ENCODE results near the gene PCDHGB1. TPM values are rescaled to one million over a fixed set of nuclear protein-coding genes. Genes with fewer than 3 reads are reported as not detected.
"Not testable (repeated sequence)": the region's sequence is repeated elsewhere in the genome, so short reads cannot be mapped to it uniquely, and the experiment has no call there.

The PCDHGB1 gene
- 0.14 TPM for total RNA-seq
- 0.11 TPM for polyA plus RNA-seq
- long read RNA-seq, donor 1: 0 reads
- long read RNA-seq, donor 2: 0 reads
- long read RNA-seq, donor 3: 0 reads
- long read RNA-seq, donor 4: 0 reads
- long read RNA-seq, donor 5, full-length matches to known transcripts: 2 of 2 reads
- long read RNA-seq, donor 5, partial matches to known transcripts: 0 of 2 reads
- long read RNA-seq, donor 5, other reads (novel, unspliced or antisense): 0 of 2 reads
- long read RNA-seq, donor 6: 0 reads
- long read RNA-seq, donor 7, partial matches to known transcripts: 0 of 1 reads
- long read RNA-seq, donor 7, other reads (novel, unspliced or antisense): 0 of 1 reads
- long read RNA-seq, donor 8: 0 reads
- long read RNA-seq, donor 9: 0 reads
- long read RNA-seq, donor 10: 0 reads

DNA sequence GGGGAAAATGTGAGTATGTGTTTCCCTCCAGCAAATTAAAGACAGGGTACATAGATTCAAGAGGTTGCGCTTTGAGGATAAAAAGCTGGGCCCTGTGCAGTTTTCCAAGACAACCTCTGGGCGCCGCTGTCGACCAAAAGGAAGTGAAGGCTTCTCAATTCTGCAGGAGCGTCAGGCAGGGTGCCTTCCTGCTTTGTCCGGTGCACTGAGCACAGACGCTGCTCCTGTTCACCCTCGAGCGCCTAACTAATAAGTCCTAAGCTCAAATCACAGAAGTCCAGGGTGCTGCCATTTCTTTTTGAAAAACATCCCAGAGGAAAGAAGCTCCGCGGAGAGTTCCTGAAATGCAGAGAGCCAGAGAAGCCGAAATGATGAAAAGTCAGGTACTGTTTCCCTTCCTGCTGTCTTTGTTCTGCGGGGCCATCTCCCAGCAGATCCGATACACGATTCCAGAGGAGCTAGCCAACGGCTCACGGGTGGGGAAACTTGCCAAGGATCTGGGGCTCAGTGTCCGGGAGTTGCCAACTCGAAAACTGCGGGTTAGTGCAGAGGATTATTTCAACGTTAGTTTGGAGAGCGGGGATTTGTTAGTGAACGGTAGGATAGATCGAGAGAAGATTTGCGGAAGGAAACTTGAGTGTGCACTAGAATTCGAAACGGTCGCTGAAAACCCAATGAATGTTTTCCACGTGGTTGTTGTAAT, at the start of gene PCDHGB1:
TSS of gene PCDHGB1 (plus strand) at position 183 of the 703 bp plus-strand sequence. CDS start at position 345, 162 bp downstream.
- WGBS: 34% methylated on average over 29 of the region's 29 CpGs
- DNase-seq (ENCODE audit: low read depth in 6 of 9, low spot score in 9 of 9): peak in 2 of 9 donors; percentile 18 to 43
- Histone ChIP-seq H3K4me3 (ENCODE audit: low read length in 2 of 2) (no peak within 1 kb of the TSS), H3K27me3 (ENCODE audit: control insufficient read depth in 2 of 2, insufficient read depth in 1 of 2, low read length in 1 of 2) (peaks cover 0 to 32% of the 10 kb centered on the region in 2 donors), H3K9me3 (ENCODE audit: control insufficient read depth in 2 of 2, insufficient read depth in 1 of 2, low read length in 1 of 2) (peaks cover 4 to 26% of the 10 kb centered on the region in 2 donors), H3K36me3 (ENCODE audit: control insufficient read depth in 2 of 2, insufficient read depth in 2 of 2, low read length in 1 of 2) (no peaks in the 10 kb centered on the region), H3K27ac (ENCODE audit: low read depth in 1 of 2, low read length in 1 of 2) (no peak within 1 kb of the TSS), H3K4me1 (ENCODE audit: control insufficient read depth in 2 of 2, insufficient read depth in 2 of 2, low read length in 2 of 2) (no peaks in the 10 kb centered on the region)

DNA sequence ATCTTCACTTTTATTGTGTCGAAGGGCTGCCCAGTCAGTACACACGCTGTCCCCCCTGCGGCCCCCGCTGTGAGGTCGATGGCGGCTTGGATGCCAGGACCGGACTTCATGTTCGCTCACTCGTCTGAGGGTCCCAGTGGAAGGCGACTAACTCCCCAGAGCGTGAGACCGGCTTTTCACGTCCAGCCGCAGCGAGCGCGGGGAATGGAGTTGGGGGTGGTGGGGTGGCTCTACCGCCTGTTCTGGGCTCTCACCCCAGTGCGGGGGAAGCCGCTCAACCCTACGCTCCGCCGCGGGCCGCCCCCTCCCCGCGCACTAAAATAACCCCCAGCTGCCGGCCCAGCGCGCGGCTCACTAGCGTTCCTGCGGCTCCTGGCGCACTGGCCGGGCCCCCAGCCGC, 46.1 kb upstream of the PCDHGB1 start, which contains the start of gene SLC25A2:
TSS of gene SLC25A2 (minus strand) at position 294 of the 400 bp plus-strand sequence. CDS start at position 110, 184 bp downstream.
- Histone ChIP-seq H3K36me3 (ENCODE audit: control insufficient read depth in 2 of 2, insufficient read depth in 2 of 2, low read length in 1 of 2) (no peaks in the 10 kb centered on the region), H3K9me3 (ENCODE audit: control insufficient read depth in 2 of 2, insufficient read depth in 1 of 2, low read length in 1 of 2) (peaks cover 5 to 40% of the 10 kb centered on the region in 2 donors), H3K27me3 (ENCODE audit: control insufficient read depth in 2 of 2, insufficient read depth in 1 of 2, low read length in 1 of 2) (no peaks in the 10 kb centered on the region), H3K27ac (ENCODE audit: low read depth in 1 of 2, low read length in 1 of 2) (no peak within 1 kb of the TSS), H3K4me1 (ENCODE audit: control insufficient read depth in 2 of 2, insufficient read depth in 2 of 2, low read length in 2 of 2) (no peaks in the 10 kb centered on the region), H3K4me3 (ENCODE audit: low read length in 2 of 2) (no peak within 1 kb of the TSS)
- WGBS: 77% methylated on average over 36 of the region's 36 CpGs
- no peak for DNase-seq (ENCODE audit: low read depth in 6 of 9, low spot score in 9 of 9)

DNA sequence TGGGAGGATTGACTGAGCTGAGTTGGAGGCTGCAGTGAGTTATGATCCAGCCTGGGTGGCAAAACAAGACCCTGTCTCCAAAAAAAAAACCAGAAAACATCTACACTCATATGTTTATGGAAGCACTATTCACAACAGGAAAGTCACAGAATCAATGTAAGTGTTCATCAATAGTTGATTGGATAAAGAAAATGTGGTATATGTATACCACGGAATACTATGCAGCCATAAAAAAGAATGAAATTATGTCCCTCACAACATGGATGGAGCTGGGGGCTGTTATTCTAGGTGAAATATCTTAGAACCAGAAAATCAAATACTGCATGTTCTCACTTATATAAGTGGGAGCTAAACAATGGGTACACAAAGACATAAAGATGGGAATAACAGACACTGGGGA, 43.3 kb upstream of the PCDHGB1 start:
- Histone ChIP-seq H3K4me1 (ENCODE audit: control insufficient read depth in 2 of 2, insufficient read depth in 2 of 2, low read length in 2 of 2) (no peaks in the 10 kb centered on the region), H3K36me3 (ENCODE audit: control insufficient read depth in 2 of 2, insufficient read depth in 2 of 2, low read length in 1 of 2) (no peaks in the 10 kb centered on the region), H3K4me3 (ENCODE audit: low read length in 2 of 2) (no peak overlapping the region), H3K9me3 (ENCODE audit: control insufficient read depth in 2 of 2, insufficient read depth in 1 of 2, low read length in 1 of 2) (peaks cover 6 to 34% of the 10 kb centered on the region in 2 donors), H3K27ac (ENCODE audit: low read depth in 1 of 2, low read length in 1 of 2) (no peak overlapping the region), H3K27me3 (ENCODE audit: control insufficient read depth in 2 of 2, insufficient read depth in 1 of 2, low read length in 1 of 2) (no peaks in the 10 kb centered on the region)
- no peak for DNase-seq (ENCODE audit: low read depth in 6 of 9, low spot score in 9 of 9)
- 98% methylated on average over 1 of the region's 1 CpG for WGBS

DNA sequence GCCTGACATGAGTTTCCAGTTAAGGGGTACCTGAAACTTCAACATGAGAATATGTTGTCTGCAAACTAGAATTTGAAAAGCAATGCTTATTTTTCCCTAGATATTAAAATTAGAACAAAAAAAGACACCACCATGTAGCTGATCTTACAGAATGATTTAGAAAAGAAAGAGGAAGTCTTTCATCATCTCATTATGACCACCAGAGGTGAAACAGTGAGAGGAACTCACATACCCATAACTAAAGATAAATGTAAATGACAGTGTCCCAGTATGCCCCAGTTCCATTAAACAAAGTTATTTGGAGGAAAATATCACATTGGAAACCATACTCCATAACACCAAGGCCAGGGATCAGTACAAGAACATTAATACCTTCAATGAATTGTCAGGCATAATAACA, 36.2 kb upstream of the PCDHGB1 start:
- no peak overlapping the region for H3K27ac ChIP-seq (ENCODE audit: low read depth in 1 of 2, low read length in 1 of 2)
- H3K36me3 ChIP-seq (ENCODE audit: control insufficient read depth in 2 of 2, insufficient read depth in 2 of 2, low read length in 1 of 2): peaks cover 0 to 3% of the 10 kb centered on the region in 2 donors
- no peak for DNase-seq (ENCODE audit: low read depth in 6 of 9, low spot score in 9 of 9)
- peaks cover 1 to 21% of the 10 kb centered on the region in 2 donors for H3K9me3 ChIP-seq (ENCODE audit: control insufficient read depth in 2 of 2, insufficient read depth in 1 of 2, low read length in 1 of 2)
- no peaks in the 10 kb centered on the region for H3K4me1 ChIP-seq (ENCODE audit: control insufficient read depth in 2 of 2, insufficient read depth in 2 of 2, low read length in 2 of 2)
- no peak overlapping the region for H3K4me3 ChIP-seq (ENCODE audit: low read length in 2 of 2)
- no peaks in the 10 kb centered on the region for H3K27me3 ChIP-seq (ENCODE audit: control insufficient read depth in 2 of 2, insufficient read depth in 1 of 2, low read length in 1 of 2)

DNA sequence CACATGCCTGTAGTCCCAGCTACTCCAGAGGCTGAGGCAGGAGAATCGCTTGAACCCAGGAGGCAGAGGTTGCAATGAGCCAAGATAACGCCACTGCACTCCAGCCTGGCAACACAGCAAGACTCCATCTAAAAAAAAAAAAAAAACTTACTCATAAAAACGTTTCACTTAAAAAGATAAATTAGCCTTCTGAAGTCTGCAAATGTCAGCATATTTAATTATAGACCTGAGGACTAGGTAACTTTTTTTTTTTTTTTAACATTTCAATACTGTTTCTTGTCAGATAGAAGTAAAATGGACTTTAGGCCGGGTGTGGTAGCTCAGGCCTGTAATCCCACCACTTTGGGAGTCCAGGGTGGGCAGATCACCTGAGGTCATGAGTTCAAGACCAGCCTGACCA, 32.9 kb upstream of the PCDHGB1 start:
- not testable (repeated sequence) for H3K36me3 ChIP-seq (ENCODE audit: control insufficient read depth in 2 of 2, insufficient read depth in 2 of 2, low read length in 1 of 2); H3K27me3 ChIP-seq (ENCODE audit: control insufficient read depth in 2 of 2, insufficient read depth in 1 of 2, low read length in 1 of 2); H3K27ac ChIP-seq (ENCODE audit: low read depth in 1 of 2, low read length in 1 of 2); DNase-seq (ENCODE audit: low read depth in 6 of 9, low spot score in 9 of 9); H3K4me1 ChIP-seq (ENCODE audit: control insufficient read depth in 2 of 2, insufficient read depth in 2 of 2, low read length in 2 of 2); H3K4me3 ChIP-seq (ENCODE audit: low read length in 2 of 2)
- H3K9me3 ChIP-seq (ENCODE audit: control insufficient read depth in 2 of 2, insufficient read depth in 1 of 2, low read length in 1 of 2): peaks cover 5 to 37% of the 10 kb centered on the region in 2 donors
- WGBS: 94% methylated on average over 4 of the region's 4 CpGs

DNA sequence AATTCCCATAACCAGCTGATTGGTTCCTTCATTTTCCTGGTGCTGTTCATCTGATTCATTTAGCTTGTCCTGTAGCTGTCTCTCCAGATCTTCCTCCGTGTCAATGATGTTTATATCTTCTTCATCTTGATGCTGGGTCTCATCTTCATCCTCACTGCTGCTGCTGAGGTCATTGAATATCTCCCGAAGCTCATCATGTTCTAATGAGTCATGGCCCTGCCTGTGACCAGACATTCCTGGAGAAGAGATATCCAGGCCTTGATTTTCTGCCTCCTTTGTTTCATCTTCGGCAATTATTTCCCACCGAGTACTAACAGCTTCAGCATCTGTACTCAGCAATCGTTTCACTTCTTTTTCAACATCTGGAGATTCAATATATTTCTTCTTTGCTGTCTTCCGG, 30.7 kb upstream of the PCDHGB1 start:
- WGBS: 99% methylated on average over 6 of the region's 6 CpGs
- H3K9me3 ChIP-seq (ENCODE audit: control insufficient read depth in 2 of 2, insufficient read depth in 1 of 2, low read length in 1 of 2): peaks cover 5 to 31% of the 10 kb centered on the region in 2 donors
- H3K27ac ChIP-seq (ENCODE audit: low read depth in 1 of 2, low read length in 1 of 2): no peak overlapping the region
- H3K4me1 ChIP-seq (ENCODE audit: control insufficient read depth in 2 of 2, insufficient read depth in 2 of 2, low read length in 2 of 2): peaks cover 2 to 4% of the 10 kb centered on the region in 2 donors
- H3K27me3 ChIP-seq (ENCODE audit: control insufficient read depth in 2 of 2, insufficient read depth in 1 of 2, low read length in 1 of 2): no peaks in the 10 kb centered on the region
- peaks cover 4 to 9% of the 10 kb centered on the region in 2 donors for H3K36me3 ChIP-seq (ENCODE audit: control insufficient read depth in 2 of 2, insufficient read depth in 2 of 2, low read length in 1 of 2)
- no peak for DNase-seq (ENCODE audit: low read depth in 6 of 9, low spot score in 9 of 9)
- H3K4me3 ChIP-seq (ENCODE audit: low read length in 2 of 2): no peak overlapping the region

DNA sequence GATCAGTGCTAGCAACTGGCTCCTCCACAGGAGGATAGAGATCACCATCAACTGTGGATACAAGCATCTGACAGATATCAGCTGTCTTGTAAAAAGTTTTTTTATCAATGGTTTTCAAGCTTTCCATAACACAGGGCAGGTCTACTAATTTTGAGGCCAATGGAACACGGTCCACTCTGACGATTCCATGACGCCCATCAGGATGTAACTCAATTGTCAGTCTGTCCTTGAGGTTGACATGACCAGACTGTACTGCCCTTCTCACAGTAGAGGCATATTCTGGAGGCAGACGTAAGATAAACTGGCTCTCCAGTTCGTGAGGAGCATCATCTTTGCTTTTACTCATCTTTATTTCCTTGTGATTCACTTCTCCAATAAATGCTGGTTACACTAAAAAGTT, 30.2 kb upstream of the PCDHGB1 start:
- no peak for DNase-seq (ENCODE audit: low read depth in 6 of 9, low spot score in 9 of 9)
- H3K4me3 ChIP-seq (ENCODE audit: low read length in 2 of 2): peak overlapping the region; percentile 72 to 80
- H3K27me3 ChIP-seq (ENCODE audit: control insufficient read depth in 2 of 2, insufficient read depth in 1 of 2, low read length in 1 of 2): no peaks in the 10 kb centered on the region
- peaks cover 4 to 9% of the 10 kb centered on the region in 2 donors for H3K36me3 ChIP-seq (ENCODE audit: control insufficient read depth in 2 of 2, insufficient read depth in 2 of 2, low read length in 1 of 2)
- peaks cover 5 to 31% of the 10 kb centered on the region in 2 donors for H3K9me3 ChIP-seq (ENCODE audit: control insufficient read depth in 2 of 2, insufficient read depth in 1 of 2, low read length in 1 of 2)
- H3K27ac ChIP-seq (ENCODE audit: low read depth in 1 of 2, low read length in 1 of 2): no peak overlapping the region
- 85% methylated on average over 5 of the region's 5 CpGs for WGBS
- H3K4me1 ChIP-seq (ENCODE audit: control insufficient read depth in 2 of 2, insufficient read depth in 2 of 2, low read length in 2 of 2): peaks cover 2 to 4% of the 10 kb centered on the region in 2 donors

DNA sequence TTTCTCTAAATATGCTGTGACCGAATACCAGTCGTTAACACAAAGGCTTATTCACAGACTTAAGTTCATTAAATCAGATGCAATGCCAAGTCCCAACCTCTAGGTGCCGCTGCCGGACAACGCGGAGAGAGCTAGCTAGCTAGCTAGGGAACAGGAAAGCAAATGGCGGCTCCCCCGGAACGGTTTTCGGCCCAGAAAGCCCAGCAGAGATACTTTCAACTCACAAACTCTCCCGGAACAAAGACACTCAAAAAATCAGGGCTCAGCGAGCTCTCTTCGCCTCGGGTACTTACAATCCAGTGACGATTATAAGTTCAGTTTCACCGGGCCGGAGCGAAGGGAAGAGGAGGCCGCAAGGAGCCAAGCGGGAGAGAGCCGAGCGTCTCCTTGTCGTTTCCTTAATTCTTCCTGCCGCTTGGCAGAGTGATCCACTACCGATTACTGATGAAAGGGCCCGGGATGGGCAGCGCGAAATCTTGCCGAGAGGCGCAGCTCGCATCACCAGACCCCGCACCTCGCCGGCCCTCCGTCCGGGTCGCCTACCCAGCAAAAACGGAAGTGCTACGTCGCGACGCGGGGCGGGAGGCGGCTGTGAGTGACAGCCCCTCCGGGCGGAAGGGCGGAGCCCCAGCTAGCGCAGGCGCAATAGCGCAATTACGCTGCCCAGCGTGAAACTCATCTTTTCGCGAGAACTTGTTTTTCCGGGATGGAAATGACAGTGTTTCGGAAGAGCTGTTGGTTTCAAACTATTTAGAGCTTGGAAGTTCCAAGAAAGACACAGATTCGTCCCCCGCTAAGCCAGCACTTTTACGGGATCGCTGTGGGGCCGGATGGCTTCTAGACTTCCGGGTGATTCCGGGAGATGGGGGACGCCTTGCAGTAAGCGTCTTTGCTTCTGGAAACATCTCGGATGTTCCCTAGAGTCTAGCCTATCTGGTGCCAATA, 29.4 kb upstream of the PCDHGB1 start, which contains the start of gene TAF7:
TSS of gene TAF7 (minus strand) at position 560 of the 945 bp plus-strand sequence. CDS start 740 bp downstream, outside the sequence.
- peak; percentile 85 to 97 (median 93) for DNase-seq (ENCODE audit: low read depth in 6 of 9, low spot score in 9 of 9)
- peak within 1 kb of the TSS; percentile 72 to 80 for H3K4me3 ChIP-seq (ENCODE audit: low read length in 2 of 2)
- H3K27ac ChIP-seq (ENCODE audit: low read depth in 1 of 2, low read length in 1 of 2): peak within 1 kb of the TSS; percentile 94 to 98
- H3K9me3 ChIP-seq (ENCODE audit: control insufficient read depth in 2 of 2, insufficient read depth in 1 of 2, low read length in 1 of 2): peaks cover 5 to 29% of the 10 kb centered on the region in 2 donors
- peaks cover 2 to 4% of the 10 kb centered on the region in 2 donors for H3K4me1 ChIP-seq (ENCODE audit: control insufficient read depth in 2 of 2, insufficient read depth in 2 of 2, low read length in 2 of 2)
- peaks cover 4 to 9% of the 10 kb centered on the region in 2 donors for H3K36me3 ChIP-seq (ENCODE audit: control insufficient read depth in 2 of 2, insufficient read depth in 2 of 2, low read length in 1 of 2)
- no peaks in the 10 kb centered on the region for H3K27me3 ChIP-seq (ENCODE audit: control insufficient read depth in 2 of 2, insufficient read depth in 1 of 2, low read length in 1 of 2)
- WGBS: 4% methylated on average over 67 of the region's 67 CpGs
